HG02981 (cell line): ENCODE data around the gene IGSF8.

ENCODE experiments used
- ATAC-seq: cut with Tn5 transposase; IDR thresholded peaks from one replicate; pipeline ENCODE4 v1.9.1; 2021; ENCODE audit warnings: mild to moderate bottlenecking, moderate library complexity; ENCODE audit not compliant: unreplicated experiment

Gene IGSF8

GRCh38 chr1:160089883-160090282 is 8.5 kb downstream of the IGSF8 start:
- ATAC-seq, result no peak

GRCh38 chr1:160087118-160087662 is 11.2 kb downstream of the IGSF8 start:
- ATAC-seq, result no peak

GRCh38 chr1:160086456-160086892 is 11.9 kb downstream of the IGSF8 start:
- no peak for ATAC-seq

- ATAC-seq, result peak; percentile 48
Measured at GRCh38 chr1:160085686-160086455, 12.5 kb downstream of the IGSF8 start.

- no peak for ATAC-seq
Measured at GRCh38 chr1:160084771-160085321, 13.6 kb downstream of the IGSF8 start.

- ATAC-seq, result no peak
Measured at GRCh38 chr1:160083968-160084770, 14.2 kb downstream of the IGSF8 start.

GRCh38 chr1:160082926-160083325 is 15.5 kb downstream of the IGSF8 start:
- no peak for ATAC-seq

- ATAC-seq, result no peak
Measured at GRCh38 chr1:160082487-160082886, 15.9 kb downstream of the IGSF8 start.

GRCh38 chr1:160081261-160081936 is 17.0 kb downstream of the IGSF8 start, which contains the start of gene KCNJ9:
Gene KCNJ9 (plus strand): TSS chr1:160081538. CDS start chr1:160084031, 2,493 bp downstream.
- ATAC-seq, result no peak

GRCh38 chr1:160080381-160081100 is 17.9 kb downstream of the IGSF8 start:
- no peak for ATAC-seq

- no peak for ATAC-seq
Measured at GRCh38 chr1:160079448-160079847, 19.0 kb downstream of the IGSF8 start.

GRCh38 chr1:160078512-160079195 is 19.8 kb downstream of the IGSF8 start:
- peak; percentile 80 for ATAC-seq

GRCh38 chr1:160077486-160077885 is 20.9 kb downstream of the IGSF8 start:
- no peak for ATAC-seq

- no peak for ATAC-seq
Measured at GRCh38 chr1:160076295-160076694, 22.1 kb downstream of the IGSF8 start.

- ATAC-seq, result no peak
Measured at GRCh38 chr1:160075836-160076235, 22.6 kb downstream of the IGSF8 start.

GRCh38 chr1:160074865-160075264 is 23.6 kb downstream of the IGSF8 start:
- ATAC-seq, result no peak

GRCh38 chr1:160071289-160071688 is 27.1 kb downstream of the IGSF8 start:
- ATAC-seq, result no peak

- no peak for ATAC-seq
Measured at GRCh38 chr1:160070243-160071163, 27.9 kb downstream of the IGSF8 start.
